ENCODE measurements around the gene HOXA5.
A peak's percentile ranks its signal among the peaks of the same experiment; 100 is the strongest.

The HOXA5 gene

GRCh38 chr7:27112361-27112760 lies 31.1 kb downstream of the HOXA5 start:
- H2AFZ ChIP-seq = no peak overlapping the region
- H3K36me3 ChIP-seq (ENCODE audit: control insufficient read depth, insufficient read depth, low read length) = no peaks in the 10 kb centered on the region
- no peak for TF ChIP-seq CTCF (IDR thresholded peaks at IDR 0.05)
- peak overlapping the region; percentile 24 for H3K27ac ChIP-seq
- no peaks in the 10 kb centered on the region for H3K27me3 ChIP-seq (ENCODE audit: control insufficient read depth, insufficient read depth, low read length)
- peak overlapping the region; percentile 86 for H3K4me2 ChIP-seq (ENCODE audit: low read length)
- no peaks in the 10 kb centered on the region for H3K9me3 ChIP-seq (ENCODE audit: control insufficient read depth, low read length)
- H3K9ac ChIP-seq = no peak overlapping the region
- H3K79me2 ChIP-seq = no peaks in the 10 kb centered on the region
- H3K4me3 ChIP-seq (ENCODE audit: low read depth, low read length) = peak overlapping the region; percentile 97
- H3K4me1 ChIP-seq = no peaks in the 10 kb centered on the region

GRCh38 chr7:27111751-27112277 lies 31.7 kb downstream of the HOXA5 start:
- Histone ChIP-seq H3K4me3 (ENCODE audit: low read depth, low read length) (peak overlapping the region; percentile 97), H3K9ac (no peak overlapping the region)

GRCh38 chr7:27111042-27111750 lies 32.3 kb downstream of the HOXA5 start:
- H3K36me3 ChIP-seq (ENCODE audit: control insufficient read depth, insufficient read depth, low read length) = no peaks in the 10 kb centered on the region
- H3K4me3 ChIP-seq (ENCODE audit: low read depth, low read length) = peak overlapping the region; percentile 97
- peak overlapping the region; percentile 86 for H3K4me2 ChIP-seq (ENCODE audit: low read length)
- no peaks in the 10 kb centered on the region for H3K9me3 ChIP-seq (ENCODE audit: control insufficient read depth, low read length)
- no peak overlapping the region for H2AFZ ChIP-seq
- H3K27me3 ChIP-seq (ENCODE audit: control insufficient read depth, insufficient read depth, low read length) = no peaks in the 10 kb centered on the region
- TF ChIP-seq CTCF (IDR thresholded peaks at IDR 0.05) = no peak
- H3K9ac ChIP-seq = no peak overlapping the region
- H3K79me2 ChIP-seq = no peaks in the 10 kb centered on the region
- no peaks in the 10 kb centered on the region for H3K4me1 ChIP-seq
- H3K27ac ChIP-seq = peak overlapping the region; percentile 24

More at GRCh38 chr7:27111751-27112277, 31.7 kb downstream of the HOXA5 start:
- H3K4me1 ChIP-seq = no peaks in the 10 kb centered on the region
- H3K27me3 ChIP-seq (ENCODE audit: control insufficient read depth, insufficient read depth, low read length) = no peaks in the 10 kb centered on the region
- peak overlapping the region; percentile 86 for H3K4me2 ChIP-seq (ENCODE audit: low read length)
- no peak for TF ChIP-seq CTCF (IDR thresholded peaks at IDR 0.05)
- no peak overlapping the region for H2AFZ ChIP-seq
- H3K27ac ChIP-seq = peak overlapping the region; percentile 24
- H3K9me3 ChIP-seq (ENCODE audit: control insufficient read depth, low read length) = no peaks in the 10 kb centered on the region
- H3K36me3 ChIP-seq (ENCODE audit: control insufficient read depth, insufficient read depth, low read length) = no peaks in the 10 kb centered on the region
- no peaks in the 10 kb centered on the region for H3K79me2 ChIP-seq

- H3K36me3 ChIP-seq (ENCODE audit: control insufficient read depth, insufficient read depth, low read length) = no peaks in the 10 kb centered on the region
- no peak overlapping the region for H2AFZ ChIP-seq
- no peak overlapping the region for H3K9ac ChIP-seq
- no peaks in the 10 kb centered on the region for H3K9me3 ChIP-seq (ENCODE audit: control insufficient read depth, low read length)
- H3K79me2 ChIP-seq = no peaks in the 10 kb centered on the region
- H3K4me1 ChIP-seq = no peaks in the 10 kb centered on the region
- peak overlapping the region; percentile 86 for H3K4me2 ChIP-seq (ENCODE audit: low read length)
- no peak for TF ChIP-seq CTCF (IDR thresholded peaks at IDR 0.05)
- peak overlapping the region; percentile 97 for H3K4me3 ChIP-seq (ENCODE audit: low read depth, low read length)
- peak overlapping the region; percentile 24 for H3K27ac ChIP-seq
- no peaks in the 10 kb centered on the region for H3K27me3 ChIP-seq (ENCODE audit: control insufficient read depth, insufficient read depth, low read length)
Measured at GRCh38 chr7:27110186-27111031, 33.1 kb downstream of the HOXA5 start.

Data from parathyroid adenoma (tissue), 2 donors.